Liver (tissue), 9 donors: ENCODE measurements around the gene RALGAPB. TPM values are rescaled to one million over a fixed set of nuclear protein-coding genes. Genes with fewer than 3 reads are reported as not detected.

Experiments
- DNase-seq: peaks from one replicate; pipeline ENCODE4 v3.0.0-alpha.2; 2017; ENCODE audit warnings: low spot score
- H3K27ac ChIP-seq, 2 donors: one replicate each; pipeline ENCODE4 v1.7.0; 2013; ENCODE audit warnings: inconsistent platforms in 2 of 2, low read length in 2 of 2, control low read depth in 1 of 2, low read depth in 1 of 2, mild to moderate bottlenecking in 1 of 2
- H3K27me3 ChIP-seq, 4 donors: one replicate each; pipeline versions ENCODE4 v1.6.1 to v1.7.0; 2013; ENCODE audit warnings: low read length in 3 of 4, inconsistent platforms in 1 of 4, mild to moderate bottlenecking in 1 of 4, moderate library complexity in 1 of 4; ENCODE audit not compliant: control insufficient read depth in 4 of 4, insufficient read depth in 4 of 4
- H3K36me3 ChIP-seq, 4 donors: one replicate each; pipeline versions ENCODE4 v1.6.1 to v1.7.0; 2013; ENCODE audit warnings: low read length in 3 of 4, mild to moderate bottlenecking in 3 of 4, low read depth in 1 of 4, moderate library complexity in 1 of 4; ENCODE audit not compliant: control insufficient read depth in 4 of 4, insufficient read depth in 3 of 4
- H3K4me1 ChIP-seq, 4 donors: one replicate each; pipeline versions ENCODE4 v1.6.1 to v1.7.0; 2013; ENCODE audit warnings: low read length in 3 of 4, mild to moderate bottlenecking in 3 of 4, moderate library complexity in 1 of 4; ENCODE audit not compliant: control insufficient read depth in 4 of 4, insufficient read depth in 4 of 4
- H3K4me3 ChIP-seq, 3 donors: one replicate each; pipeline versions ENCODE4 v1.6.1 to v1.7.0; 2013; ENCODE audit warnings: low read length in 3 of 3, control low read depth in 1 of 3, low read depth in 1 of 3, mild to moderate bottlenecking in 1 of 3
- H3K9ac ChIP-seq, 2 donors: one replicate each; pipeline ENCODE4 v1.7.0; 2013; ENCODE audit warnings: low read length in 2 of 2, mild to moderate bottlenecking in 2 of 2, moderate library complexity in 2 of 2, control low read depth in 1 of 2, low read depth in 1 of 2
- H3K9me3 ChIP-seq, 4 donors: one replicate each; pipeline versions ENCODE4 v1.6.1 to v1.7.0; 2013; ENCODE audit warnings: low read length in 3 of 4; ENCODE audit not compliant: control insufficient read depth in 4 of 4
- EGR1 ChIP-seq, 2 donors: IDR thresholded peaks; 2 replicates each; pipeline ENCODE4 v1.6.1; 2016 to 2018; ENCODE audit warnings: antibody characterized with exemption in 2 of 2, low read depth in 2 of 2
- FOXA2 ChIP-seq: IDR thresholded peaks from 2 replicates; pipeline ENCODE4 v1.6.1; 2016; ENCODE audit warnings: antibody characterized with exemption
- GABPA ChIP-seq, 2 donors: IDR thresholded peaks in 1 of 2; conservative IDR thresholded peaks in 1 of 2; 2 replicates each; pipeline ENCODE4 v1.6.1; 2016; ENCODE audit warnings: antibody characterized with exemption in 2 of 2, mild to moderate bottlenecking in 1 of 2, moderate library complexity in 1 of 2
- HNF4G ChIP-seq: IDR thresholded peaks from 2 replicates; pipeline ENCODE4 v1.6.1; 2016; ENCODE audit warnings: antibody characterized with exemption
- MAX ChIP-seq: IDR thresholded peaks from 2 replicates; pipeline ENCODE4 v1.6.1; 2016; ENCODE audit warnings: antibody characterized with exemption
- NR2F2 ChIP-seq: IDR thresholded peaks from 2 replicates; pipeline ENCODE4 v1.6.1; 2016; ENCODE audit warnings: antibody characterized with exemption
- REST ChIP-seq: IDR thresholded peaks from 2 replicates; pipeline ENCODE4 v1.6.1; 2016; ENCODE audit warnings: antibody characterized with exemption, mild to moderate bottlenecking
- ZBTB33 ChIP-seq: IDR thresholded peaks from 2 replicates; pipeline ENCODE4 v1.6.1; 2016; ENCODE audit warnings: antibody characterized with exemption
- whole genome bisulfite sequencing: extraction: QIAGEN DNeasy Blood & Tissue Kit; methylation state at CpG from one replicate; pipeline ENCODE4 v1.1.7; 2013; 5-methylcytosine and 5-hydroxymethylcytosine counted together
- polyA plus RNA-seq, 2 donors: library from polyadenylated mRNA; stranded (reverse) in 1 of 2; unstranded in 1 of 2; fragments of 200-250 nt in 1 of 2; fragments of >200 nt in 1 of 2; fragmentation: Nextera tagmentation in 1 of 2; extraction: Ambion mirVana in 1 of 2; gene quantifications; one replicate each; pipeline versions ENCODE4 v1.2.1 to v1.2.3, GENCODE V29; 2013 to 2015
- total RNA-seq, 2 donors: library from RNA; depleted of rRNA; stranded (reverse); fragments of >200 nt; gene quantifications; one replicate each; pipeline ENCODE4 v1.2.3, GENCODE V29; 2014
- donor health status: healthy.
- donor health status: healthy.
- donor health status: healthy.
- donor health status: healthy.
- donor health status: healthy.

Gene RALGAPB
- total and polyA plus RNA-seq, 4 donors: 4.3 to 19.7 (median 9.5) TPM

GRCh38 chr20:38466983-38467382 lies 5.7 kb upstream of the RALGAPB start:
- Histone ChIP-seq H3K9ac (no peak overlapping the region), H3K4me1 (peaks cover 0 to 5% (median 0%) of the 10 kb centered on the region in 4 donors), H3K36me3 (no peaks in the 10 kb centered on the region), H3K9me3 (no peaks in the 10 kb centered on the region), H3K4me3 (no peak overlapping the region), H3K27ac (no peak overlapping the region), H3K27me3 (no peaks in the 10 kb centered on the region)
- DNase-seq: no peak
- WGBS: 85% methylated on average over 3 of the region's 3 CpGs
- TF ChIP-seq ZBTB33: no peak
- TF ChIP-seq FOXA2: no peak
- TF ChIP-seq REST: no peak
- TF ChIP-seq MAX: no peak

GRCh38 chr20:38471245-38471644 lies 1.4 kb upstream of the RALGAPB start:
- H3K9ac ChIP-seq: no peak overlapping the region
- no peaks in the 10 kb centered on the region for H3K9me3 ChIP-seq
- H3K36me3 ChIP-seq: peaks cover 0 to 1% (median 0%) of the 10 kb centered on the region in 4 donors
- H3K27me3 ChIP-seq: no peaks in the 10 kb centered on the region
- whole genome bisulfite sequencing: 88% methylated on average over 1 of the region's 1 CpG
- no peak overlapping the region for H3K27ac ChIP-seq
- TF ChIP-seq EGR1 (IDR thresholded peaks at IDR 0.05; ENCODE audit: low read depth in 2 of 2) (no peak), GABPA (IDR thresholded peaks at IDR 0.05 in 1 of 2, conservative IDR thresholded peaks at IDR 0.05 in 1 of 2) (no peak), MAX (no peak)
- H3K4me3 ChIP-seq: no peak overlapping the region
- no peak for DNase-seq
- H3K4me1 ChIP-seq: peaks cover 8 to 26% (median 12%) of the 10 kb centered on the region in 4 donors

- Histone ChIP-seq H3K27ac (peak overlapping the region; percentile 47 to 67), H3K4me1 (peaks cover 8 to 26% (median 12%) of the 10 kb centered on the region in 4 donors), H3K9me3 (no peaks in the 10 kb centered on the region), H3K36me3 (peaks cover 0 to 1% (median 0%) of the 10 kb centered on the region in 4 donors), H3K27me3 (no peaks in the 10 kb centered on the region), H3K4me3 (peak overlapping the region; percentile 80 to 89 (median 88)), H3K9ac (peak overlapping the region in 1 of 2 donors; percentile 74)
- TF ChIP-seq NR2F2: no peak
- TF ChIP-seq HNF4G: no peak
- no peak for DNase-seq
- 15% methylated on average over 12 of the region's 12 CpGs for WGBS
Observed at GRCh38 chr20:38471987-38472512, 593 bp upstream of the RALGAPB start.
